ENCODE measurements around the gene CAPN10.

CAPN10 gene

DNA sequence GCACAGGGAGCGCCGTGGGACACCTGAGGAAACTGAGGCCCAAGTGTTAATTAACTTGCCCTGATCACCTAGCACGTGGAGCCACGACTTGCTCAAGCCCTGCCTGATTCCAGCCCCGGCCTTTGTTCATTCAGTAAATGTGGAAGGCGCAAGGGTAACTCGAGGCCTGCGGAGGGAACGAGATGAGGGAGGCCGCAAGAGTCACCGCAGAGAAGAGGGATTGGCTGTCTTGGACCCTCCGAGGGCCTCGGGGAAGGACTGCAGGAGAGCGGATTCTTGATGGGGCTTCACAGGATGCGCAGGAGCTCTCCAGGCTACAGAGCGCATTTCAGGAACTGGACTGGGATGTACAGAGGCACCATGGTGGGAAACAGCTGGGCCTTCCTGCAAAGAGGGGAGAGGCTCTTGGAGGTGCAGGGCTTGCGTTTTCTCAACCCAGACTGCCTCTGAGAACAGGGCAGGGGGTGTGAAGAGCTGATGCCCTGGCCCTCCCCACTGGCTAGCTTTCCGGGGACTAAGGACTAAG, 28.2 kb upstream of the CAPN10 start:
- Histone ChIP-seq H4K20me1 (ENCODE audit: insufficient read depth) (no peaks in the 10 kb centered on the region), H3K4me1 (ENCODE audit: low read depth, poor library complexity, severe bottlenecking) (peaks cover 30% of the 10 kb centered on the region), H3K9ac (no peak overlapping the region), H3K4me3 (IDR thresholded peaks at IDR 0.05; ENCODE audit: insufficient read depth, low read depth, low read length) (no peak overlapping the region), H3K79me2 (ENCODE audit: insufficient read depth, low read depth) (peaks cover 42% of the 10 kb centered on the region), H2AFZ (ENCODE audit: low read depth) (no peak overlapping the region), H3K4me2 (no peak overlapping the region), H3K27me3 (ENCODE audit: insufficient read depth, low read depth) (no peaks in the 10 kb centered on the region), H3K36me3 (ENCODE audit: insufficient read depth) (no peaks in the 10 kb centered on the region), H3K27ac (no peak overlapping the region)
- TF ChIP-seq CTCF (conservative IDR thresholded peaks at IDR 0.05; ENCODE audit: low read depth, low read length) = no peak

GRCh38 chr2:240559286-240559685, 27.2 kb upstream of the CAPN10 start:
- no peaks in the 10 kb centered on the region for H4K20me1 ChIP-seq (ENCODE audit: insufficient read depth)
- H3K9ac ChIP-seq = peak overlapping the region; percentile 94; the same call in 1 of the 2 replicates
- no peak for TF ChIP-seq CTCF (conservative IDR thresholded peaks at IDR 0.05; ENCODE audit: low read depth, low read length)
- peak overlapping the region; percentile 90 for H3K4me2 ChIP-seq
- no peak overlapping the region for H2AFZ ChIP-seq (ENCODE audit: low read depth)
- H3K79me2 ChIP-seq (ENCODE audit: insufficient read depth, low read depth) = peaks cover 42% of the 10 kb centered on the region
- peak overlapping the region; percentile 15 for H3K4me3 ChIP-seq (IDR thresholded peaks at IDR 0.05; ENCODE audit: insufficient read depth, low read depth, low read length)
- H3K27ac ChIP-seq = peak overlapping the region; percentile 92
- no peaks in the 10 kb centered on the region for H3K36me3 ChIP-seq (ENCODE audit: insufficient read depth)
- peaks cover 40% of the 10 kb centered on the region for H3K4me1 ChIP-seq (ENCODE audit: low read depth, poor library complexity, severe bottlenecking)
- H3K27me3 ChIP-seq (ENCODE audit: insufficient read depth, low read depth) = no peaks in the 10 kb centered on the region

- Histone ChIP-seq H3K27me3 (ENCODE audit: insufficient read depth, low read depth) (no peaks in the 10 kb centered on the region), H3K4me1 (ENCODE audit: low read depth, poor library complexity, severe bottlenecking) (peaks cover 48% of the 10 kb centered on the region), H3K36me3 (ENCODE audit: insufficient read depth) (no peaks in the 10 kb centered on the region), H4K20me1 (ENCODE audit: insufficient read depth) (no peaks in the 10 kb centered on the region), H3K9ac (peak within 1 kb of the TSS; percentile 94), H3K27ac (peak within 1 kb of the TSS; percentile 92), H2AFZ (ENCODE audit: low read depth) (peak within 1 kb of the TSS; percentile 47), H3K4me3 (IDR thresholded peaks at IDR 0.05; ENCODE audit: insufficient read depth, low read depth, low read length) (peak within 1 kb of the TSS; percentile 31), H3K4me2 (peak within 1 kb of the TSS; percentile 90), H3K79me2 (ENCODE audit: insufficient read depth, low read depth) (peaks cover 42% of the 10 kb centered on the region)
- TF ChIP-seq CTCF (conservative IDR thresholded peaks at IDR 0.05; ENCODE audit: low read depth, low read length) = no peak
These were observed 26.5 kb upstream of the CAPN10 start, which contains the start of gene DUSP28 for GRCh38 chr2:240560084-240560479. Gene DUSP28, plus strand, starts transcription at chr2:240560357. Its CDS starts 328 bp downstream, at chr2:240560685.

GRCh38 chr2:240560480-240561324, 25.8 kb upstream of the CAPN10 start:
- H4K20me1 ChIP-seq (ENCODE audit: insufficient read depth) = no peaks in the 10 kb centered on the region
- H2AFZ ChIP-seq (ENCODE audit: low read depth) = peak overlapping the region; percentile 47
- peak overlapping the region; percentile 15 for H3K4me3 ChIP-seq (IDR thresholded peaks at IDR 0.05; ENCODE audit: insufficient read depth, low read depth, low read length)
- H3K79me2 ChIP-seq (ENCODE audit: insufficient read depth, low read depth) = peaks cover 37% of the 10 kb centered on the region
- H3K9ac ChIP-seq = peak overlapping the region; percentile 94
- no peaks in the 10 kb centered on the region for H3K27me3 ChIP-seq (ENCODE audit: insufficient read depth, low read depth)
- TF ChIP-seq CTCF (conservative IDR thresholded peaks at IDR 0.05; ENCODE audit: low read depth, low read length) = no peak
- H3K36me3 ChIP-seq (ENCODE audit: insufficient read depth) = no peaks in the 10 kb centered on the region
- peak overlapping the region; percentile 92 for H3K27ac ChIP-seq
- H3K4me2 ChIP-seq = peak overlapping the region; percentile 90
- H3K4me1 ChIP-seq (ENCODE audit: low read depth, poor library complexity, severe bottlenecking) = peaks cover 49% of the 10 kb centered on the region

Measured in KMS-11 (cell line).